Esophagus muscularis mucosa (tissue), 4 donors: Measurements from ENCODE around the gene OSBPL3. TPM values are rescaled to one million over a fixed set of nuclear protein-coding genes. Genes with fewer than 3 reads are reported as not detected.

Source experiments
- DNase-seq: peaks from one replicate; pipeline ENCODE4 v3.0.0-alpha.2; 2017; ENCODE audit errors: extremely low spot score
- H3K27ac ChIP-seq, 4 donors: fragments of 200-600 bp; sonication (generic); replicated peaks in 1 of 4; 1 replicate in 3 of 4; 2 replicates in 1 of 4; pipeline ENCODE4 v1.5.1; 2016 to 2019; ENCODE audit warnings: mild to moderate bottlenecking in 1 of 4
- H3K27me3 ChIP-seq, 4 donors: fragments of 200-600 bp; sonication (generic); one replicate each; pipeline versions ENCODE4 v1.5.1 to v1.6.0; 2016 to 2019
- H3K36me3 ChIP-seq, 4 donors: fragments of 200-600 bp; sonication (generic); one replicate each; pipeline ENCODE4 v1.5.1; 2016 to 2019
- H3K4me1 ChIP-seq, 4 donors: fragments of 200-600 bp; sonication (generic); one replicate each; pipeline ENCODE4 v1.5.1; 2016 to 2019
- H3K4me3 ChIP-seq, 4 donors: fragments of 200-600 bp; sonication (generic); 1 replicate in 2 of 4; 2 replicates in 2 of 4; pipeline ENCODE4 v1.5.1; 2016 to 2019; ENCODE audit warnings: mild to moderate bottlenecking in 4 of 4, moderate library complexity in 1 of 4
- H3K9me3 ChIP-seq, 4 donors: fragments of 200-600 bp; sonication (generic); 1 replicate in 3 of 4; 2 replicates in 1 of 4; pipeline ENCODE4 v1.5.1; 2016 to 2019
- EP300 ChIP-seq: sonication (generic); formaldehyde crosslinking; IDR thresholded peaks from one replicate; pipeline ENCODE4 v1.6.1; 2017; ENCODE audit warnings: antibody characterized with exemption
- POLR2A ChIP-seq: fragments of 450-650 bp; IDR thresholded peaks from one replicate; pipeline ENCODE4 v1.6.1; 2017; ENCODE audit warnings: antibody characterized with exemption, moderate library complexity, mild to moderate bottlenecking, low read depth
- POLR2AphosphoS5 ChIP-seq, 2 donors: sonication (generic); formaldehyde crosslinking; IDR thresholded peaks; one replicate each; pipeline ENCODE4 v1.6.1; 2017; ENCODE audit warnings: antibody characterized with exemption in 2 of 2
- WGBS: methylation state at CpG from one replicate; pipeline ENCODE4 v1.1.5; 2018; 5-methylcytosine and 5-hydroxymethylcytosine counted together
- intact Hi-C: fragments of 100-400 bp; cut with DNase I; formaldehyde crosslinking; loops from one replicate; pipeline ENCODE4 v1.15.1; 2023
- total RNA-seq, 4 donors: library from RNA; depleted of rRNA; stranded (reverse); fragments of >200 nt; gene quantifications; one replicate each; pipeline versions ENCODE4 v1.1.0 to v1.2.1, GENCODE V29; 2016
- TF ChIP-seq, protein P1 (sequence below), 3 experiments: fragments of 200-600 bp in 2 of 3; fragments of 450-650 bp in 1 of 3; sonication (generic) in 2 of 3; IDR thresholded peaks; one replicate each; pipeline ENCODE4 v1.5.1; 2017 to 2019; ENCODE audit warnings: antibody characterized with exemption in 3 of 3, mild to moderate bottlenecking in 2 of 3, moderate library complexity in 1 of 3

OSBPL3 gene
- total RNA-seq, 4 donors from 2014 or later, result 2.6 to 4.6 (median 3.3) TPM

DNA sequence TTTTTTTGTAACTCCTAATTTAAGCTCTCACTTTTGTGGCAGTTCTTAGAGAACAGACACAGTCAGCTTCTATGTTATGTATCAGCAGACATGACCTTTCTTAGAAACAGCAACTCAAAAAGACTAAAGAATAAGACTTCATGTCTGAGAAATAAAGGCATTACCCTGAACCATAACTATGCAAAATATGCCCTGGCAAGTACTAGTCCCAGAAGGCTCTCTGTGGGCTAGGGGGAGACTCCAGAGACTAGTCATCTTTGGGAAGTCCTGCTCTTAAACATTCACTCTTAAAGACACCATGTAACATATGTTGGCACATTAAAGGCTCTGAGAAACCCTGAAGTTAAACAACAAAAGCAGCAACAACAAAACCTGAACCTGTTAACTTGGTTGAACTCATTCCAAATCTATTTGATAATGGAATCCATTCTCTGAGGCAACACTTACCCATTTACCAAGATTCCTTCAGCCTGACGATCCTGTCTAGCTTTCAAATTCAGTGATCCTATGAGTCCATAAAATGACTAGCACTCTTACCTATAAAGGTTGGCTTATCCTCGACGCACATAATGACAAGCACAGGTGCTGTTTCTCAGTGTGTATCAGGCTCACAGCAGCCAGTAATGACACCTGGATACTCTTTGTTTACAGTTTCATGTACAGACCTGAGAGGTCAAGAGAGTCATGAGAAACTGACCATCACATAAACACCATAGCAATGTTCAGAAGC is 62.3 kb downstream of the OSBPL3 start:
- Histone ChIP-seq H3K27me3 (no peaks in the 10 kb centered on the region), H3K36me3 (no peaks in the 10 kb centered on the region), H3K4me3 (no peak overlapping the region), H3K9me3 (no peaks in the 10 kb centered on the region), H3K27ac (no peak overlapping the region), H3K4me1 (peaks cover 7 to 20% (median 15%) of the 10 kb centered on the region in 4 donors)
- 94% methylated on average over 3 of the region's 3 CpGs for WGBS
- no peak for DNase-seq
- no peak for TF ChIP-seq POLR2AphosphoS5 (IDR thresholded peaks at IDR 0.05)
- intact Hi-C loops, result no loop called here

DNA sequence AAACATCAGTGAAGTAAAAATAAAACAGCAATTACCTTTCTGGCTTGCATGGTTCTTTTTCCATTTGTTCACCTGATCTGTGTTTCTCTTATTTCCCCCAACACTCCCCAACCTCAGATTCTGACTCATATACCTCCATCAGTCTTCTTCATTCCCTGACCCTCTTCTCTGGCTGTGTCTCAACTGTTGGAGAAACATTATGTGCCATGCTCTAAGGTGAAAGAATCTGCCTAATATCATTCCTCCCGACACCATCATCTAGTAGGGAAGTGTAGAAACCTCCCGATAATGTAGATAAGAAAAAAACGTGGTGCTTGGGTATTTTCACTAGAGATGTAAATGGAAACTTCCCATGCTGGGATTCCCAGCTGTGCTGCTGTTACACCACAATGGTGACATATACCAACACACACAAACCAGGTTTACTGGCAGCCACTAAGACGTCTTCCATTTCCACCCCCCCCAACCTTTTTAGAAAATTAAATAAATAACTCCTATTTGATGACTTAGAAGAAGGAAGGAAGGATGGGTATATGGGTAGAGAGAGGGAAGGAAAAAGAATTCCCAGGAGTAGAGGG is 63.4 kb downstream of the OSBPL3 start:
- Histone ChIP-seq H3K9me3 (no peaks in the 10 kb centered on the region), H3K36me3 (no peaks in the 10 kb centered on the region), H3K4me3 (no peak overlapping the region), H3K27me3 (no peaks in the 10 kb centered on the region), H3K4me1 (peaks cover 5 to 9% (median 6%) of the 10 kb centered on the region in 4 donors), H3K27ac (no peak overlapping the region)
- no peak for DNase-seq
- intact Hi-C loops, result no loop called here
- TF ChIP-seq, protein P1, sequence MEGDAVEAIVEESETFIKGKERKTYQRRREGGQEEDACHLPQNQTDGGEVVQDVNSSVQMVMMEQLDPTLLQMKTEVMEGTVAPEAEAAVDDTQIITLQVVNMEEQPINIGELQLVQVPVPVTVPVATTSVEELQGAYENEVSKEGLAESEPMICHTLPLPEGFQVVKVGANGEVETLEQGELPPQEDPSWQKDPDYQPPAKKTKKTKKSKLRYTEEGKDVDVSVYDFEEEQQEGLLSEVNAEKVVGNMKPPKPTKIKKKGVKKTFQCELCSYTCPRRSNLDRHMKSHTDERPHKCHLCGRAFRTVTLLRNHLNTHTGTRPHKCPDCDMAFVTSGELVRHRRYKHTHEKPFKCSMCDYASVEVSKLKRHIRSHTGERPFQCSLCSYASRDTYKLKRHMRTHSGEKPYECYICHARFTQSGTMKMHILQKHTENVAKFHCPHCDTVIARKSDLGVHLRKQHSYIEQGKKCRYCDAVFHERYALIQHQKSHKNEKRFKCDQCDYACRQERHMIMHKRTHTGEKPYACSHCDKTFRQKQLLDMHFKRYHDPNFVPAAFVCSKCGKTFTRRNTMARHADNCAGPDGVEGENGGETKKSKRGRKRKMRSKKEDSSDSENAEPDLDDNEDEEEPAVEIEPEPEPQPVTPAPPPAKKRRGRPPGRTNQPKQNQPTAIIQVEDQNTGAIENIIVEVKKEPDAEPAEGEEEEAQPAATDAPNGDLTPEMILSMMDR (IDR thresholded peaks at IDR 0.05), result no peak
- no peak for TF ChIP-seq EP300
- no peak for TF ChIP-seq POLR2AphosphoS5 (IDR thresholded peaks at IDR 0.05)
- no peak for TF ChIP-seq POLR2A
- 57% methylated on average over 4 of the region's 4 CpGs for WGBS

DNA sequence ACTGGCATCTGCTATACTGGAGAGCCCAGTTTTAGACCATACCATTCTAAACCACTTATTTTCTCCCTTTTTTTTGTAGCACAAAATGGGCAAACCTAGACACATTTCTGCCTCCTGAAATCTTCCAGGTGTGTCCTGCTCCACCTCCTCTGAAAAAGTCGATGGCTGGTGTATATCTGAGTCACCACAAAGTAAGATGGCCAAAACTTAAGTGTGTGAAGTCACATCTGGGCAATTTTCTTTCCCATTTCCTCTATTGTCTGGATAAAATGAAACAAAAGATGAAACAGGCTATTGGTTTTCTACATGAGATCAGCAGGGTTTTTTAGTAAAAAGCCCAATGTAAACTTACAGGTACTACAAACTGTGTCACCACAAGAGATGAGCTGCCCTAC is 65.5 kb downstream of the OSBPL3 start:
- 61% methylated on average over 1 of the region's 1 CpG for whole genome bisulfite sequencing

DNA sequence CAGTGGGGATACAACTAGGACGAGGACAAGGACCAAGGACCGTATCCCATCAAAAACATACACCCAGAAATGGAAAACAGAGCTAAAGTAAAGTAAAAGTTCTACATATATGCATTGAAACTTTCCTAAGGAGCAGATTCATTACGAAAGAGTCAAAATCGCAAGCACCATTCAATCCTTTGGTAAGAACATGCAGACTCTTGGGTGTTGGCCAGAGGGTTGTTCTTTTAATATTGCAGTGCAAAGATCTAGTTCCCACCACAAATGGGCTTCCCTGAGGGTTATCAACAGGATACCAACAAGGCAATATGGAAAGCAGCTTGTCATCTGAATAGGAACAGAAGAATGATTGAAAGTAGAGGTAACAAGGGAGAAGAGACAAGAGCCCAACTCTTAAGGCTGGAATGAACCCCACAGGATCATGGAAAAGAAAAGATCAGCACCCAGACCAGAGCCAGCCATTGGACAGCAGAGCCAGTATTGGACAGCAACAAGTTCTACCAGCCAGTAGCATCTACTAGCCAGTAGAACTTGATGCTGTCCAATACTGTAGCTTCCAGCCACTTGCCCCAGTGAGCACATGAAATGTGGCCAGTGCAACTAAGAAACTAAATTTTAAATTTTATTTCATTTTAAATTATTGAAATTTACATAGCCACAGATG is 66.0 kb downstream of the OSBPL3 start:
- H3K4me3 ChIP-seq, result no peak overlapping the region
- no peaks in the 10 kb centered on the region for H3K36me3 ChIP-seq
- WGBS, result 89% methylated on average over 4 of the region's 4 CpGs
- no peaks in the 10 kb centered on the region for H3K9me3 ChIP-seq
- TF ChIP-seq, protein P1 (IDR thresholded peaks at IDR 0.05), result no peak
- TF ChIP-seq POLR2A, result no peak
- no peak for TF ChIP-seq POLR2AphosphoS5 (IDR thresholded peaks at IDR 0.05)
- no peak for TF ChIP-seq EP300
- DNase-seq, result no peak
- no peaks in the 10 kb centered on the region for H3K27me3 ChIP-seq
- no peak overlapping the region for H3K27ac ChIP-seq
- peaks cover 0 to 5% (median 0%) of the 10 kb centered on the region in 4 donors for H3K4me1 ChIP-seq
- intact Hi-C loops, result no loop called here

More for the DNA sequence above, 65.5 kb downstream of the OSBPL3 start:
- H3K36me3 ChIP-seq, result no peaks in the 10 kb centered on the region
- no peak for DNase-seq
- H3K27ac ChIP-seq, result no peak overlapping the region
- no peak overlapping the region for H3K4me3 ChIP-seq
- H3K9me3 ChIP-seq, result no peaks in the 10 kb centered on the region
- H3K27me3 ChIP-seq, result no peaks in the 10 kb centered on the region
- H3K4me1 ChIP-seq, result peaks cover 0 to 5% (median 0%) of the 10 kb centered on the region in 4 donors
- TF ChIP-seq POLR2AphosphoS5 (IDR thresholded peaks at IDR 0.05) (no peak), POLR2A (no peak), EP300 (no peak)
- TF ChIP-seq, protein P1 (IDR thresholded peaks at IDR 0.05), result no peak
- intact Hi-C loops, result no loop called here

DNA sequence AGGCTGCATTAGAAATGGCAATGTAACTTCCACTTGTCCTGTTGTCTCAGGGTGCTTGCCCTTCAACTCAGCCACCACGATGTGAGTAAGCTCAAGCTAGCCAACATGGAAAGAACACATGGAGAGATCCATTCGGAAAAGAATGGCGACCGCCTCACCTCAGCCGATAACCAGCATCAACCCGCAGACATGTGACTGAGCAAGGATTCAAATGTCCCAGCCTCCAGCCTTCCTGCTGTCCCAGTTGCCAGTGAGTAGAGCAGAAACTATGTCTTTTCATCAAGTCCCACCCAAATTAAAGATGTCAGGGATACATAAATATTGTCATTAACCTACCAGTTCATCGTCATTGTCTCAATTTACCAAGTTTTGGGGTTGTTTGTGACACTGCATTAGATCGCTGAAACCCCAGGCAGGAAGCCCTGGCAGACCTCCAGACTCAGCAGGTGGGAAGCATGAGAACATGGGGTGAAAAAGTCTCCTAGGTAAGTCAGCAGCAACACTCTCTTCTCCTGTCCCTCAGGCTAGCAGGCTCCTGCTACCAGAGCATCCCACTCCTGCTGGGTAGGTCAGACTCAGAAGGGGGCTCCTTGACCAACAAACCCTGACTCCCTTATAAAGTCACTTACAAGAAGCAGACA is 67.0 kb downstream of the OSBPL3 start:
- Histone ChIP-seq H3K36me3 (no peaks in the 10 kb centered on the region), H3K27ac (no peak overlapping the region), H3K9me3 (no peaks in the 10 kb centered on the region), H3K4me3 (no peak overlapping the region), H3K4me1 (peaks cover 0 to 5% (median 0%) of the 10 kb centered on the region in 4 donors), H3K27me3 (no peaks in the 10 kb centered on the region)
- intact Hi-C loops, result no loop called here
- TF ChIP-seq, protein P1 (IDR thresholded peaks at IDR 0.05), result no peak
- TF ChIP-seq POLR2AphosphoS5 (IDR thresholded peaks at IDR 0.05), result no peak
- no peak for TF ChIP-seq EP300
- no peak for DNase-seq
- 91% methylated on average over 8 of the region's 8 CpGs for WGBS
